CD14-positive monocyte (primary cell): ENCODE results near the gene TAS2R14. TPM values are rescaled to one million over a fixed set of nuclear protein-coding genes. Genes with fewer than 3 reads are reported as not detected.

Source experiments
- DNase-seq, 3 donors: peaks; one replicate each; pipeline ENCODE4 v3.0.0-alpha.2; 2011 to 2022
- H2AFZ ChIP-seq: 2 replicates; pipeline ENCODE4 v1.6.0; 2012; ENCODE audit warnings: mild to moderate bottlenecking, low read depth, low read length, inconsistent platforms; ENCODE audit not compliant: insufficient read depth, poor library complexity, severe bottlenecking
- H3K27ac ChIP-seq, 2 donors: 1 replicate in 1 of 2; 2 replicates in 1 of 2; pipeline ENCODE4 v1.5.1; 2012 to 2013; ENCODE audit warnings: low read length in 2 of 2, control low read depth in 1 of 2, inconsistent platforms in 1 of 2, low read depth in 1 of 2, mild to moderate bottlenecking in 1 of 2
- H3K27me3 ChIP-seq, 2 donors: one replicate each; pipeline versions ENCODE4 v1.6.0 to v1.6.1; 2011 to 2013; ENCODE audit warnings: low read length in 2 of 2; ENCODE audit not compliant: control insufficient read depth in 2 of 2, insufficient read depth in 2 of 2
- H3K36me3 ChIP-seq, 2 donors: replicated peaks in 1 of 2; 1 replicate in 1 of 2; 2 replicates in 1 of 2; pipeline versions ENCODE4 v1.5.1 to v1.6.1; 2012 to 2013; ENCODE audit warnings: low read length in 2 of 2, control low read depth in 1 of 2, inconsistent platforms in 1 of 2, mild to moderate bottlenecking in 1 of 2; ENCODE audit not compliant: insufficient read depth in 2 of 2, control insufficient read depth in 1 of 2
- H3K4me1 ChIP-seq, 2 donors: 1 replicate in 1 of 2; 2 replicates in 1 of 2; pipeline versions ENCODE4 v1.5.1 to v1.6.1; 2012 to 2013; ENCODE audit warnings: low read length in 2 of 2, control low read depth in 1 of 2, inconsistent platforms in 1 of 2, mild to moderate bottlenecking in 1 of 2, moderate library complexity in 1 of 2; ENCODE audit not compliant: insufficient read depth in 2 of 2, control insufficient read depth in 1 of 2
- H3K4me2 ChIP-seq: replicated peaks from 2 replicates; pipeline ENCODE3; 2012; ENCODE audit warnings: low read length, moderate library complexity, mild to moderate bottlenecking; ENCODE audit not compliant: poor library complexity, severe bottlenecking; ENCODE audit errors: extremely low read depth
- H3K4me3 ChIP-seq, 3 experiments: fragments of 200-600 bp in 1 of 3; sonication (generic) in 1 of 3; replicated peaks in 1 of 3; 1 replicate in 2 of 3; 2 replicates in 1 of 3; pipeline ENCODE4 v1.5.1; 2011 to 2013; ENCODE audit warnings: low read length in 3 of 3, mild to moderate bottlenecking in 3 of 3, control low read depth in 2 of 3, low read depth in 2 of 3, inconsistent platforms in 1 of 3, moderate library complexity in 1 of 3
- H3K79me2 ChIP-seq: 2 replicates; pipeline ENCODE4 v1.6.0; 2012; ENCODE audit warnings: mild to moderate bottlenecking, control low read depth, inconsistent platforms, low read length, moderate library complexity; ENCODE audit not compliant: insufficient read depth
- H3K9ac ChIP-seq: 2 replicates; pipeline ENCODE4 v1.6.0; 2017; ENCODE audit warnings: low read length, mild to moderate bottlenecking; ENCODE audit not compliant: insufficient read depth, poor library complexity, severe bottlenecking
- H3K9me3 ChIP-seq, 2 donors: replicated peaks in 1 of 2; 1 replicate in 1 of 2; 2 replicates in 1 of 2; pipeline versions ENCODE4 v1.5.1 to v1.6.1; 2012 to 2013; ENCODE audit warnings: low read length in 2 of 2, control low read depth in 1 of 2; ENCODE audit not compliant: control insufficient read depth in 1 of 2, insufficient read depth in 1 of 2
- H4K20me1 ChIP-seq: 2 replicates; pipeline ENCODE4 v1.6.0; 2012; ENCODE audit warnings: mild to moderate bottlenecking, low read length, control low read depth, moderate library complexity; ENCODE audit not compliant: insufficient read depth
- H3K27ac Mint-ChIP-seq, 7 donors: one replicate each; pipeline ENCODE4 v1.8.0; 2020; ENCODE audit warnings: mild to moderate bottlenecking in 7 of 7, mixed read lengths in 7 of 7, moderate library complexity in 6 of 7, inconsistent platforms in 2 of 7
- H3K27me3 Mint-ChIP-seq, 3 donors: one replicate each; pipeline ENCODE4 v1.8.0; 2021 to 2022; ENCODE audit warnings: low read depth in 3 of 3, mild to moderate bottlenecking in 3 of 3, mixed read lengths in 3 of 3, moderate library complexity in 3 of 3, inconsistent platforms in 1 of 3
- H3K36me3 Mint-ChIP-seq, 2 donors: one replicate each; pipeline ENCODE4 v1.8.0; 2020; ENCODE audit warnings: mixed read lengths in 2 of 2, inconsistent platforms in 1 of 2, mild to moderate bottlenecking in 1 of 2
- H3K4me1 Mint-ChIP-seq: one replicate; pipeline ENCODE4 v1.8.0; 2020; ENCODE audit warnings: mild to moderate bottlenecking, mixed read lengths
- H3K4me3 Mint-ChIP-seq, 2 donors: one replicate each; pipeline ENCODE4 v1.8.0; 2020; ENCODE audit warnings: mild to moderate bottlenecking in 2 of 2, mixed read lengths in 2 of 2, moderate library complexity in 1 of 2
- H3K9me3 Mint-ChIP-seq, 7 donors: one replicate each; pipeline ENCODE4 v1.8.0; 2020 to 2022; ENCODE audit warnings: mixed read lengths in 7 of 7, mild to moderate bottlenecking in 6 of 7, moderate library complexity in 6 of 7, inconsistent platforms in 2 of 7
- CTCF ChIP-seq: fragments of 200-600 bp; IDR thresholded peaks from one replicate; pipeline ENCODE4 v1.8.0; 2022; ENCODE audit warnings: antibody characterized with exemption, mild to moderate bottlenecking
- intact Hi-C, 2 donors: fragments of 100-400 bp; cut with micrococcal nuclease; formaldehyde crosslinking; loops; one replicate each; pipeline versions ENCODE4 v1.15.0 to v1.15.1; 2023
- polyA plus RNA-seq, 3 donors: library from polyadenylated mRNA; depleted of rRNA in 1 of 3; unstranded in 2 of 3; stranded (reverse) in 1 of 3; fragments of 300-500 nt in 2 of 3; fragments of >200 nt in 1 of 3; fragmentation: Illumina TruSeq in 2 of 3; gene quantifications; 1 replicate in 2 of 3; 2 replicates in 1 of 3; pipeline ENCODE4 v1.2.3, GENCODE V29; 2012 to 2021

Gene TAS2R14
- polyA plus RNA-seq, 3 donors = 0.53 to 1.5 (median 0.61) TPM

- H3K4me1 Mint-ChIP-seq = no peaks in the 10 kb centered on the region
- no peaks in the 10 kb centered on the region for H3K36me3 ChIP-seq
- H2AFZ ChIP-seq = no peak overlapping the region
- H3K27me3 ChIP-seq = no peaks in the 10 kb centered on the region
- TF ChIP-seq CTCF = no peak
- peaks cover 6 to 7% of the 10 kb centered on the region in 2 donors for H3K9me3 ChIP-seq
- H3K27ac ChIP-seq = no peak overlapping the region
- no peaks in the 10 kb centered on the region for H3K79me2 ChIP-seq
- H4K20me1 ChIP-seq = no peaks in the 10 kb centered on the region
- no peak overlapping the region for H3K4me3 ChIP-seq
- no peak overlapping the region for H3K9ac ChIP-seq
- peaks cover 8 to 26% (median 19%) of the 10 kb centered on the region in 7 donors for H3K9me3 Mint-ChIP-seq
- peaks cover 7 to 8% of the 10 kb centered on the region in 2 donors for H3K36me3 Mint-ChIP-seq
- H3K4me1 ChIP-seq = no peaks in the 10 kb centered on the region
- no peak overlapping the region for H3K4me3 Mint-ChIP-seq
- H3K27ac Mint-ChIP-seq = no peak overlapping the region
- no peaks in the 10 kb centered on the region for H3K27me3 Mint-ChIP-seq
- no peak overlapping the region for H3K4me2 ChIP-seq
- intact Hi-C loops = no loop called here
- DNase-seq = no peak
Observed at GRCh38 chr12:10957741-10958140, 18.7 kb upstream of the TAS2R14 start.

- Histone ChIP-seq H3K79me2 (no peaks in the 10 kb centered on the region), H3K9ac (no peak overlapping the region), H3K27me3 (no peaks in the 10 kb centered on the region), H4K20me1 (no peaks in the 10 kb centered on the region), H3K4me3 (no peak overlapping the region), H3K4me2 (no peak overlapping the region), H3K4me1 (no peaks in the 10 kb centered on the region), H3K27ac (no peak overlapping the region), H2AFZ (no peak overlapping the region), H3K9me3 (peaks cover 8 to 12% of the 10 kb centered on the region in 2 donors), H3K36me3 (no peaks in the 10 kb centered on the region)
- Mint-ChIP-seq H3K9me3 (peaks cover 8 to 26% (median 19%) of the 10 kb centered on the region in 7 donors), H3K36me3 (peaks cover 7 to 8% of the 10 kb centered on the region in 2 donors), H3K4me3 (no peak overlapping the region), H3K27me3 (no peaks in the 10 kb centered on the region), H3K27ac (no peak overlapping the region), H3K4me1 (no peaks in the 10 kb centered on the region)
- TF ChIP-seq CTCF = no peak
- DNase-seq = no peak
- intact Hi-C loops = no loop called here
Observed at GRCh38 chr12:10956085-10956484, 17.0 kb upstream of the TAS2R14 start.
